Skin epidermis (tissue), 12 donors: ENCODE results near the gene IKZF1.
A peak's percentile ranks its signal among the peaks of the same experiment; 100 is the strongest.

Source experiments
- H3K27ac ChIP-seq, 21 experiments: fragments of 200-600 bp; sonication (generic) in 11 of 21; one replicate each; pipeline ENCODE4 v1.5.0; 2020; ENCODE audit warnings: mild to moderate bottlenecking in 3 of 21, inconsistent platforms in 2 of 21, moderate library complexity in 2 of 21
- H3K4me3 ChIP-seq, 7 experiments: fragments of 200-600 bp; sonication (generic) in 2 of 7; one replicate each; pipeline ENCODE4 v1.5.0; 2020; ENCODE audit warnings: inconsistent platforms in 2 of 7, mild to moderate bottlenecking in 2 of 7, moderate library complexity in 1 of 7

Gene IKZF1

GRCh38 chr7:50346545-50347497, 42.3 kb downstream of the IKZF1 start:
- no peak overlapping the region for H3K4me3 ChIP-seq
- peak overlapping the region in 8 of 21 experiments; percentile 18 to 92 (median 43) for H3K27ac ChIP-seq

GRCh38 chr7:50347693-50348092, 43.2 kb downstream of the IKZF1 start:
- H3K4me3 ChIP-seq = no peak overlapping the region
- H3K27ac ChIP-seq = peak overlapping the region in 4 of 21 experiments; percentile 14 to 92 (median 61)

GRCh38 chr7:50348469-50349162, 44.1 kb downstream of the IKZF1 start:
- no peak overlapping the region for H3K4me3 ChIP-seq
- peak overlapping the region in 2 of 21 experiments; percentile 83 to 92 for H3K27ac ChIP-seq

GRCh38 chr7:50349399-50349798, 44.9 kb downstream of the IKZF1 start:
- H3K4me3 ChIP-seq = no peak overlapping the region
- peak overlapping the region in 8 of 21 experiments; percentile 16 to 92 (median 62) for H3K27ac ChIP-seq

- H3K27ac ChIP-seq = peak overlapping the region in 15 of 21 experiments; percentile 2 to 92 (median 52)
- no peak overlapping the region for H3K4me3 ChIP-seq
Observed at GRCh38 chr7:50349963-50350944, 45.7 kb downstream of the IKZF1 start.

GRCh38 chr7:50351267-50351666, 46.8 kb downstream of the IKZF1 start:
- peak overlapping the region in 14 of 21 experiments; percentile 2 to 92 (median 64) for H3K27ac ChIP-seq
- H3K4me3 ChIP-seq = no peak overlapping the region

GRCh38 chr7:50352282-50352681, 47.8 kb downstream of the IKZF1 start:
- H3K4me3 ChIP-seq = no peak overlapping the region
- H3K27ac ChIP-seq = peak overlapping the region in 13 of 21 experiments; percentile 1 to 92 (median 66)

- Histone ChIP-seq H3K27ac (peak overlapping the region in 11 of 21 experiments; percentile 1 to 92 (median 61)), H3K4me3 (no peak overlapping the region)
Observed at GRCh38 chr7:50352751-50353150, 48.2 kb downstream of the IKZF1 start.

GRCh38 chr7:50353201-50353600, 48.7 kb downstream of the IKZF1 start:
- Histone ChIP-seq H3K27ac (peak overlapping the region in 12 of 21 experiments; percentile 1 to 92 (median 53)), H3K4me3 (no peak overlapping the region)

- Histone ChIP-seq H3K4me3 (no peak overlapping the region), H3K27ac (peak overlapping the region in 4 of 21 experiments; percentile 71 to 92 (median 85))
Observed at GRCh38 chr7:50353894-50354595, 49.5 kb downstream of the IKZF1 start.

GRCh38 chr7:50355817-50356178, 51.3 kb downstream of the IKZF1 start:
- no peak overlapping the region for H3K4me3 ChIP-seq
- peak overlapping the region in 7 of 21 experiments; percentile 1 to 92 (median 48) for H3K27ac ChIP-seq

GRCh38 chr7:50356212-50356944, 51.9 kb downstream of the IKZF1 start:
- H3K27ac ChIP-seq = peak overlapping the region in 16 of 21 experiments; percentile 32 to 92 (median 52)
- no peak overlapping the region for H3K4me3 ChIP-seq

GRCh38 chr7:50356945-50357268, 52.4 kb downstream of the IKZF1 start:
- Histone ChIP-seq H3K4me3 (no peak overlapping the region), H3K27ac (peak overlapping the region in 16 of 21 experiments; percentile 32 to 92 (median 52))

GRCh38 chr7:50357426-50357825, 52.9 kb downstream of the IKZF1 start:
- peak overlapping the region in 11 of 21 experiments; percentile 33 to 92 (median 60) for H3K27ac ChIP-seq
- no peak overlapping the region for H3K4me3 ChIP-seq

- H3K27ac ChIP-seq = peak overlapping the region in 11 of 21 experiments; percentile 2 to 92 (median 33)
Observed at GRCh38 chr7:50358041-50358705, 53.7 kb downstream of the IKZF1 start.

GRCh38 chr7:50358779-50359178, 54.3 kb downstream of the IKZF1 start:
- H3K27ac ChIP-seq = peak overlapping the region in 7 of 21 experiments; percentile 2 to 92 (median 77)
- H3K4me3 ChIP-seq = no peak overlapping the region

More at GRCh38 chr7:50358041-50358705, 53.7 kb downstream of the IKZF1 start:
- H3K4me3 ChIP-seq = no peak overlapping the region

GRCh38 chr7:50359258-50359994, 54.9 kb downstream of the IKZF1 start:
- H3K4me3 ChIP-seq = no peak overlapping the region
- H3K27ac ChIP-seq = peak overlapping the region in 11 of 21 experiments; percentile 16 to 92 (median 64)
